Liver (tissue), 9 donors: ENCODE results near the gene SLC16A5. TPM values are rescaled to one million over a fixed set of nuclear protein-coding genes. Genes with fewer than 3 reads are reported as not detected.

Source experiments
- DNase-seq: peaks from one replicate; pipeline ENCODE4 v3.0.0-alpha.2; 2017; ENCODE audit warnings: low spot score
- H3K27ac ChIP-seq, 2 donors: one replicate each; pipeline ENCODE4 v1.7.0; 2013; ENCODE audit warnings: inconsistent platforms in 2 of 2, low read length in 2 of 2, control low read depth in 1 of 2, low read depth in 1 of 2, mild to moderate bottlenecking in 1 of 2
- H3K27me3 ChIP-seq, 4 donors: one replicate each; pipeline versions ENCODE4 v1.6.1 to v1.7.0; 2013; ENCODE audit warnings: low read length in 3 of 4, inconsistent platforms in 1 of 4, mild to moderate bottlenecking in 1 of 4, moderate library complexity in 1 of 4; ENCODE audit not compliant: control insufficient read depth in 4 of 4, insufficient read depth in 4 of 4
- H3K36me3 ChIP-seq, 4 donors: one replicate each; pipeline versions ENCODE4 v1.6.1 to v1.7.0; 2013; ENCODE audit warnings: low read length in 3 of 4, mild to moderate bottlenecking in 3 of 4, low read depth in 1 of 4, moderate library complexity in 1 of 4; ENCODE audit not compliant: control insufficient read depth in 4 of 4, insufficient read depth in 3 of 4
- H3K4me1 ChIP-seq, 4 donors: one replicate each; pipeline versions ENCODE4 v1.6.1 to v1.7.0; 2013; ENCODE audit warnings: low read length in 3 of 4, mild to moderate bottlenecking in 3 of 4, moderate library complexity in 1 of 4; ENCODE audit not compliant: control insufficient read depth in 4 of 4, insufficient read depth in 4 of 4
- H3K4me3 ChIP-seq, 3 donors: one replicate each; pipeline versions ENCODE4 v1.6.1 to v1.7.0; 2013; ENCODE audit warnings: low read length in 3 of 3, control low read depth in 1 of 3, low read depth in 1 of 3, mild to moderate bottlenecking in 1 of 3
- H3K9ac ChIP-seq, 2 donors: one replicate each; pipeline ENCODE4 v1.7.0; 2013; ENCODE audit warnings: low read length in 2 of 2, mild to moderate bottlenecking in 2 of 2, moderate library complexity in 2 of 2, control low read depth in 1 of 2, low read depth in 1 of 2
- H3K9me3 ChIP-seq, 4 donors: one replicate each; pipeline versions ENCODE4 v1.6.1 to v1.7.0; 2013; ENCODE audit warnings: low read length in 3 of 4; ENCODE audit not compliant: control insufficient read depth in 4 of 4
- EGR1 ChIP-seq, 2 donors: IDR thresholded peaks; 2 replicates each; pipeline ENCODE4 v1.6.1; 2016 to 2018; ENCODE audit warnings: antibody characterized with exemption in 2 of 2, low read depth in 2 of 2
- FOXA1 ChIP-seq: IDR thresholded peaks from 2 replicates; pipeline ENCODE4 v1.6.1; 2016; ENCODE audit warnings: antibody characterized with exemption
- GABPA ChIP-seq, 2 donors: IDR thresholded peaks in 1 of 2; conservative IDR thresholded peaks in 1 of 2; 2 replicates each; pipeline ENCODE4 v1.6.1; 2016; ENCODE audit warnings: antibody characterized with exemption in 2 of 2, mild to moderate bottlenecking in 1 of 2, moderate library complexity in 1 of 2
- HNF4A ChIP-seq, 2 donors: conservative IDR thresholded peaks; 2 replicates each; pipeline ENCODE4 v1.6.1; 2016; ENCODE audit warnings: antibody characterized with exemption in 2 of 2, mild to moderate bottlenecking in 2 of 2
- JUND ChIP-seq, 2 donors: IDR thresholded peaks; 2 replicates each; pipeline ENCODE4 v1.6.1; 2016; ENCODE audit warnings: antibody characterized with exemption in 2 of 2
- NR2F2 ChIP-seq: IDR thresholded peaks from 2 replicates; pipeline ENCODE4 v1.6.1; 2016; ENCODE audit warnings: antibody characterized with exemption
- RAD21 ChIP-seq, 2 donors: IDR thresholded peaks; 2 replicates each; pipeline ENCODE4 v1.6.1; 2016; ENCODE audit warnings: antibody characterized with exemption in 2 of 2, mild to moderate bottlenecking in 2 of 2
- RXRA ChIP-seq, 2 donors: IDR thresholded peaks; 2 replicates each; pipeline ENCODE4 v1.6.1; 2017 to 2018; ENCODE audit warnings: antibody characterized with exemption in 2 of 2, mild to moderate bottlenecking in 1 of 2
- SP1 ChIP-seq: IDR thresholded peaks from 2 replicates; pipeline ENCODE4 v1.6.1; 2018; ENCODE audit warnings: antibody characterized with exemption, mild to moderate bottlenecking
- TAF1 ChIP-seq: conservative IDR thresholded peaks from 2 replicates; pipeline ENCODE4 v1.6.1; 2016; ENCODE audit warnings: antibody characterized with exemption, mild to moderate bottlenecking
- YY1 ChIP-seq: IDR thresholded peaks from 2 replicates; pipeline ENCODE4 v1.6.1; 2016; ENCODE audit warnings: antibody characterized with exemption, mild to moderate bottlenecking
- WGBS: extraction: QIAGEN DNeasy Blood & Tissue Kit; methylation state at CpG from one replicate; pipeline ENCODE4 v1.1.7; 2013; 5-methylcytosine and 5-hydroxymethylcytosine counted together
- polyA plus RNA-seq, 2 donors: library from polyadenylated mRNA; stranded (reverse) in 1 of 2; unstranded in 1 of 2; fragments of 200-250 nt in 1 of 2; fragments of >200 nt in 1 of 2; fragmentation: Nextera tagmentation in 1 of 2; extraction: Ambion mirVana in 1 of 2; gene quantifications; one replicate each; pipeline versions ENCODE4 v1.2.1 to v1.2.3, GENCODE V29; 2013 to 2015
- total RNA-seq, 2 donors: library from RNA; depleted of rRNA; stranded (reverse); fragments of >200 nt; gene quantifications; one replicate each; pipeline ENCODE4 v1.2.3, GENCODE V29; 2014
- TF ChIP-seq, protein P1 (sequence below): fragments of 150-350 bp; IDR thresholded peaks from 2 replicates; pipeline ENCODE4 v1.5.1; 2017; ENCODE audit warnings: improper control_type of control experiment, low read depth, low read length; ENCODE audit not compliant: missing input control
- TF ChIP-seq, protein P2 (sequence below): IDR thresholded peaks from 2 replicates; pipeline ENCODE4 v1.6.1; 2016; ENCODE audit warnings: antibody characterized with exemption, mild to moderate bottlenecking
- TF ChIP-seq, protein P3 (sequence below): IDR thresholded peaks from 2 replicates; pipeline ENCODE4 v1.6.1; 2016; ENCODE audit warnings: antibody characterized with exemption
- TF ChIP-seq, protein P4 (sequence below): IDR thresholded peaks from 2 replicates; pipeline ENCODE4 v1.6.1; 2016; ENCODE audit warnings: antibody characterized with exemption
- TF ChIP-seq, protein P5 (sequence below): IDR thresholded peaks from 2 replicates; pipeline ENCODE4 v1.6.1; 2016; ENCODE audit warnings: antibody characterized with exemption
- donor health status: healthy.
- donor health status: healthy.
- donor health status: healthy.
- donor health status: healthy.
- donor health status: healthy.

SLC16A5 gene
- total and polyA plus RNA-seq, 4 donors = 1.0 to 4.5 (median 2.6) TPM

DNA sequence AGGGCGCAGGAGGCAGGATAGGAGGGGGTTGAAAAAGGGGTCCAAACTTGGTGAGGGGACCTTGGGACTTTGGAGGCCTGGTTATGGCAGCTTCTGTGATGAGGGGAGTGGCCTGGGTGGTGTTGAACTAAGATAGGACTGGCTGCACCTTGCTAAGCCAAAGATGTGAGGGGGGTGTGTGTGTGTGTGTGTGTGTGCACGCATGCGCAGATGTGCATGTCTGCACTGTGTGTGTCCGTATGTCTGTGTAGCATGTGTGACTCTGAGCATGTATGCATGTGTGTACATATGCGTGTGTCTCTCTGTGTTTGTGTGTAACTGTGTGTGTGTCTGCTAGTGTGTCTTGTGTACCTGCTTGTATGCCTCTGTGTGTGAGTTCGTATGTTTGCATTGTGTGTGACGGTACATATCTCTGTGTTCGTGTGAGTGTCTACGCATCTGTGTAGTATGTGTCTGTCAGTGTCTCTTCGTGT is 4.1 kb downstream of the SLC16A5 start:
- TF ChIP-seq JUND (IDR thresholded peaks at IDR 0.05) (no peak), GABPA (IDR thresholded peaks at IDR 0.05 in 1 of 2, conservative IDR thresholded peaks at IDR 0.05 in 1 of 2) (no peak), FOXA1 (no peak), RAD21 (IDR thresholded peaks at IDR 0.05) (no peak), EGR1 (IDR thresholded peaks at IDR 0.05; ENCODE audit: low read depth in 2 of 2) (no peak), TAF1 (no peak), HNF4A (conservative IDR thresholded peaks at IDR 0.05) (no peak), SP1 (no peak)
- TF ChIP-seq, protein P1, sequence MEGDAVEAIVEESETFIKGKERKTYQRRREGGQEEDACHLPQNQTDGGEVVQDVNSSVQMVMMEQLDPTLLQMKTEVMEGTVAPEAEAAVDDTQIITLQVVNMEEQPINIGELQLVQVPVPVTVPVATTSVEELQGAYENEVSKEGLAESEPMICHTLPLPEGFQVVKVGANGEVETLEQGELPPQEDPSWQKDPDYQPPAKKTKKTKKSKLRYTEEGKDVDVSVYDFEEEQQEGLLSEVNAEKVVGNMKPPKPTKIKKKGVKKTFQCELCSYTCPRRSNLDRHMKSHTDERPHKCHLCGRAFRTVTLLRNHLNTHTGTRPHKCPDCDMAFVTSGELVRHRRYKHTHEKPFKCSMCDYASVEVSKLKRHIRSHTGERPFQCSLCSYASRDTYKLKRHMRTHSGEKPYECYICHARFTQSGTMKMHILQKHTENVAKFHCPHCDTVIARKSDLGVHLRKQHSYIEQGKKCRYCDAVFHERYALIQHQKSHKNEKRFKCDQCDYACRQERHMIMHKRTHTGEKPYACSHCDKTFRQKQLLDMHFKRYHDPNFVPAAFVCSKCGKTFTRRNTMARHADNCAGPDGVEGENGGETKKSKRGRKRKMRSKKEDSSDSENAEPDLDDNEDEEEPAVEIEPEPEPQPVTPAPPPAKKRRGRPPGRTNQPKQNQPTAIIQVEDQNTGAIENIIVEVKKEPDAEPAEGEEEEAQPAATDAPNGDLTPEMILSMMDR = no peak
- TF ChIP-seq, protein P2, sequence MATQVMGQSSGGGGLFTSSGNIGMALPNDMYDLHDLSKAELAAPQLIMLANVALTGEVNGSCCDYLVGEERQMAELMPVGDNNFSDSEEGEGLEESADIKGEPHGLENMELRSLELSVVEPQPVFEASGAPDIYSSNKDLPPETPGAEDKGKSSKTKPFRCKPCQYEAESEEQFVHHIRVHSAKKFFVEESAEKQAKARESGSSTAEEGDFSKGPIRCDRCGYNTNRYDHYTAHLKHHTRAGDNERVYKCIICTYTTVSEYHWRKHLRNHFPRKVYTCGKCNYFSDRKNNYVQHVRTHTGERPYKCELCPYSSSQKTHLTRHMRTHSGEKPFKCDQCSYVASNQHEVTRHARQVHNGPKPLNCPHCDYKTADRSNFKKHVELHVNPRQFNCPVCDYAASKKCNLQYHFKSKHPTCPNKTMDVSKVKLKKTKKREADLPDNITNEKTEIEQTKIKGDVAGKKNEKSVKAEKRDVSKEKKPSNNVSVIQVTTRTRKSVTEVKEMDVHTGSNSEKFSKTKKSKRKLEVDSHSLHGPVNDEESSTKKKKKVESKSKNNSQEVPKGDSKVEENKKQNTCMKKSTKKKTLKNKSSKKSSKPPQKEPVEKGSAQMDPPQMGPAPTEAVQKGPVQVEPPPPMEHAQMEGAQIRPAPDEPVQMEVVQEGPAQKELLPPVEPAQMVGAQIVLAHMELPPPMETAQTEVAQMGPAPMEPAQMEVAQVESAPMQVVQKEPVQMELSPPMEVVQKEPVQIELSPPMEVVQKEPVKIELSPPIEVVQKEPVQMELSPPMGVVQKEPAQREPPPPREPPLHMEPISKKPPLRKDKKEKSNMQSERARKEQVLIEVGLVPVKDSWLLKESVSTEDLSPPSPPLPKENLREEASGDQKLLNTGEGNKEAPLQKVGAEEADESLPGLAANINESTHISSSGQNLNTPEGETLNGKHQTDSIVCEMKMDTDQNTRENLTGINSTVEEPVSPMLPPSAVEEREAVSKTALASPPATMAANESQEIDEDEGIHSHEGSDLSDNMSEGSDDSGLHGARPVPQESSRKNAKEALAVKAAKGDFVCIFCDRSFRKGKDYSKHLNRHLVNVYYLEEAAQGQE = no peak
- TF ChIP-seq, protein P3, sequence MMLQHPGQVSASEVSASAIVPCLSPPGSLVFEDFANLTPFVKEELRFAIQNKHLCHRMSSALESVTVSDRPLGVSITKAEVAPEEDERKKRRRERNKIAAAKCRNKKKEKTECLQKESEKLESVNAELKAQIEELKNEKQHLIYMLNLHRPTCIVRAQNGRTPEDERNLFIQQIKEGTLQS = no peak
- TF ChIP-seq, protein P4, sequence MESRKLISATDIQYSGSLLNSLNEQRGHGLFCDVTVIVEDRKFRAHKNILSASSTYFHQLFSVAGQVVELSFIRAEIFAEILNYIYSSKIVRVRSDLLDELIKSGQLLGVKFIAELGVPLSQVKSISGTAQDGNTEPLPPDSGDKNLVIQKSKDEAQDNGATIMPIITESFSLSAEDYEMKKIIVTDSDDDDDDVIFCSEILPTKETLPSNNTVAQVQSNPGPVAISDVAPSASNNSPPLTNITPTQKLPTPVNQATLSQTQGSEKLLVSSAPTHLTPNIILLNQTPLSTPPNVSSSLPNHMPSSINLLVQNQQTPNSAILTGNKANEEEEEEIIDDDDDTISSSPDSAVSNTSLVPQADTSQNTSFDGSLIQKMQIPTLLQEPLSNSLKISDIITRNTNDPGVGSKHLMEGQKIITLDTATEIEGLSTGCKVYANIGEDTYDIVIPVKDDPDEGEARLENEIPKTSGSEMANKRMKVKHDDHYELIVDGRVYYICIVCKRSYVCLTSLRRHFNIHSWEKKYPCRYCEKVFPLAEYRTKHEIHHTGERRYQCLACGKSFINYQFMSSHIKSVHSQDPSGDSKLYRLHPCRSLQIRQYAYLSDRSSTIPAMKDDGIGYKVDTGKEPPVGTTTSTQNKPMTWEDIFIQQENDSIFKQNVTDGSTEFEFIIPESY = no peak
- TF ChIP-seq, protein P5, sequence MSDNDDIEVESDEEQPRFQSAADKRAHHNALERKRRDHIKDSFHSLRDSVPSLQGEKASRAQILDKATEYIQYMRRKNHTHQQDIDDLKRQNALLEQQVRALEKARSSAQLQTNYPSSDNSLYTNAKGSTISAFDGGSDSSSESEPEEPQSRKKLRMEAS = no peak
- Histone ChIP-seq H3K9me3 (no peaks in the 10 kb centered on the region), H3K27ac (no peak overlapping the region), H3K9ac (no peak overlapping the region), H3K4me3 (no peak overlapping the region), H3K4me1 (peaks cover 18 to 31% (median 27%) of the 10 kb centered on the region in 4 donors), H3K27me3 (no peaks in the 10 kb centered on the region), H3K36me3 (no peaks in the 10 kb centered on the region)
- 80% methylated on average over 10 of the region's 10 CpGs for WGBS
- no peak for DNase-seq

DNA sequence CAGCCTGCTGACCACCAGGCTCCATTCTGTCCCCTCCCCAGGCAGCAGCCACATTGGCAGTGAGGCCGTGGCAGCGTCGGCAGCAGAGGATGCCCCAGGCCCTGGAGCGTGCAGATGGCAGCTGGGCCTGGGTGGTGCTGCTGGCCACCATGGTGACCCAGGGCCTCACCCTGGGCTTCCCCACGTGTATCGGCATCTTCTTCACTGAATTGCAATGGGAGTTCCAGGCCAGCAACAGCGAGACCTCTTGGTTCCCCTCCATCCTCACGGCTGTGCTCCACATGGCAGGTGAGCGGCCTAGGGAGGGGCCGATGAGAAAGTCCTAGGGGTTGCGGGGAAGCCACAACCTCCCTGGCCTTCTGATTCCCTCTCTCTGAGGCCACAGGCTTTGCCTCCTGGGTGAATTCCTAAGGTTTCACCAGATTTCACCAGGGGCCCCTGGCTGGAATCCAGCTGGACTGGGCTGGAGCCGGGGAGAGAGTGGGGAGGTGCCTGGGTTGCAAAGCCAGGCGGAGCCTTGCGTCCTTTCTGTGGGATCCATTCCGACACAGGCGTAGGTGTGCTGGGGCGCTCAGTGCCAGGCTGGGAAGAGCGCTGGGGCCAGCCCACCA is 5.9 kb downstream of the SLC16A5 start:
- Histone ChIP-seq H3K4me1 (peaks cover 14 to 26% (median 20%) of the 10 kb centered on the region in 4 donors), H3K9ac (no peak overlapping the region)
- TF ChIP-seq NR2F2 (no peak), RXRA (IDR thresholded peaks at IDR 0.05) (no peak), HNF4A (conservative IDR thresholded peaks at IDR 0.05) (no peak), RAD21 (IDR thresholded peaks at IDR 0.05) (no peak), YY1 (no peak), FOXA1 (no peak)
- TF ChIP-seq, protein P5 = no peak
- TF ChIP-seq, protein P2 = no peak
- TF ChIP-seq, protein P1 = no peak

More for the DNA sequence above, 5.9 kb downstream of the SLC16A5 start:
- Histone ChIP-seq H3K4me3 (no peak overlapping the region), H3K9me3 (no peaks in the 10 kb centered on the region), H3K27me3 (no peaks in the 10 kb centered on the region), H3K36me3 (no peaks in the 10 kb centered on the region), H3K27ac (no peak overlapping the region)
- WGBS = 91% methylated on average over 18 of the region's 18 CpGs
- DNase-seq = peak; percentile 27
